HUES64 (cell line): ENCODE measurements around the gene STXBP1.

Experiments
- H3K27ac ChIP-seq: 2 replicates; pipeline ENCODE4 v1.7.0; 2013; ENCODE audit warnings: low read depth, low read length, inconsistent platforms
- H3K27me3 ChIP-seq: 2 replicates; pipeline ENCODE4 v1.6.1; 2013; ENCODE audit warnings: mild to moderate bottlenecking, low read length; ENCODE audit not compliant: insufficient read depth
- H3K36me3 ChIP-seq: 2 replicates; pipeline ENCODE4 v1.6.1; 2013; ENCODE audit warnings: mild to moderate bottlenecking, low read length; ENCODE audit not compliant: insufficient read depth
- H3K4me1 ChIP-seq: 2 replicates; pipeline ENCODE4 v1.6.1; 2013; ENCODE audit warnings: mild to moderate bottlenecking, low read length, moderate library complexity; ENCODE audit not compliant: insufficient read depth
- H3K4me3 ChIP-seq: 2 replicates; pipeline ENCODE4 v1.5.1; 2013; ENCODE audit warnings: mild to moderate bottlenecking, low read length, moderate library complexity
- H3K9ac ChIP-seq: 2 replicates; pipeline ENCODE4 v1.6.1; 2013; ENCODE audit warnings: mild to moderate bottlenecking, low read depth, low read length
- H3K9me3 ChIP-seq: 2 replicates; pipeline ENCODE4 v1.6.1; 2013; ENCODE audit warnings: low read depth, low read length; ENCODE audit not compliant: insufficient read depth
- WGBS: fragments of 150-250, 120-280 bp; methylation state at CpG from one replicate; pipeline ENCODE4 v1.1.7; 2013; ENCODE audit warnings: missing lambda C conversion rate; 5-methylcytosine and 5-hydroxymethylcytosine counted together

STXBP1 gene

GRCh38 chr9:127683723-127684122, 71.6 kb downstream of the STXBP1 start:
- H3K9ac ChIP-seq, result no peak overlapping the region
- H3K4me1 ChIP-seq, result no peaks in the 10 kb centered on the region
- H3K27me3 ChIP-seq, result no peaks in the 10 kb centered on the region
- no peaks in the 10 kb centered on the region for H3K9me3 ChIP-seq
- 92% methylated on average over 5 of the region's 5 CpGs for WGBS
- H3K4me3 ChIP-seq, result no peak overlapping the region
- H3K27ac ChIP-seq, result no peak overlapping the region
- peaks cover 46% of the 10 kb centered on the region for H3K36me3 ChIP-seq

GRCh38 chr9:127684576-127684975, 72.5 kb downstream of the STXBP1 start:
- Histone ChIP-seq H3K4me1 (no peaks in the 10 kb centered on the region), H3K4me3 (no peak overlapping the region), H3K27ac (no peak overlapping the region), H3K27me3 (no peaks in the 10 kb centered on the region), H3K36me3 (peaks cover 51% of the 10 kb centered on the region), H3K9ac (no peak overlapping the region), H3K9me3 (no peaks in the 10 kb centered on the region)
- 85% methylated on average over 4 of the region's 4 CpGs for WGBS

- H3K9me3 ChIP-seq, result no peaks in the 10 kb centered on the region
- H3K4me1 ChIP-seq, result no peaks in the 10 kb centered on the region
- H3K36me3 ChIP-seq, result peaks cover 39% of the 10 kb centered on the region
- H3K9ac ChIP-seq, result no peak overlapping the region
- H3K4me3 ChIP-seq, result no peak overlapping the region
- no peaks in the 10 kb centered on the region for H3K27me3 ChIP-seq
- H3K27ac ChIP-seq, result no peak overlapping the region
- 93% methylated on average over 6 of the region's 6 CpGs for WGBS
Observed at GRCh38 chr9:127686461-127687393, 74.7 kb downstream of the STXBP1 start.

- Histone ChIP-seq H3K9ac (no peak overlapping the region), H3K36me3 (peaks cover 17% of the 10 kb centered on the region), H3K4me1 (no peaks in the 10 kb centered on the region), H3K4me3 (no peak overlapping the region), H3K9me3 (no peaks in the 10 kb centered on the region), H3K27ac (no peak overlapping the region), H3K27me3 (no peaks in the 10 kb centered on the region)
- WGBS, result 92% methylated on average over 13 of the region's 13 CpGs
Observed at GRCh38 chr9:127689329-127690000, 77.4 kb downstream of the STXBP1 start.

GRCh38 chr9:127690735-127691134, 78.7 kb downstream of the STXBP1 start:
- WGBS, result 94% methylated on average over 10 of the region's 10 CpGs

GRCh38 chr9:127692071-127692470, 80.0 kb downstream of the STXBP1 start:
- H3K9me3 ChIP-seq, result no peaks in the 10 kb centered on the region
- no peaks in the 10 kb centered on the region for H3K27me3 ChIP-seq
- H3K4me3 ChIP-seq, result no peak overlapping the region
- H3K4me1 ChIP-seq, result no peaks in the 10 kb centered on the region
- H3K9ac ChIP-seq, result no peak overlapping the region
- H3K27ac ChIP-seq, result no peak overlapping the region
- 93% methylated on average over 20 of the region's 20 CpGs for WGBS
- H3K36me3 ChIP-seq, result peaks cover 17% of the 10 kb centered on the region

More at GRCh38 chr9:127690735-127691134, 78.7 kb downstream of the STXBP1 start:
- H3K27ac ChIP-seq, result no peak overlapping the region
- no peaks in the 10 kb centered on the region for H3K9me3 ChIP-seq
- peaks cover 17% of the 10 kb centered on the region for H3K36me3 ChIP-seq
- H3K9ac ChIP-seq, result no peak overlapping the region
- H3K4me3 ChIP-seq, result no peak overlapping the region
- H3K27me3 ChIP-seq, result no peaks in the 10 kb centered on the region
- no peaks in the 10 kb centered on the region for H3K4me1 ChIP-seq

GRCh38 chr9:127693143-127693542, 81.1 kb downstream of the STXBP1 start:
- 93% methylated on average over 10 of the region's 10 CpGs for WGBS
- no peak overlapping the region for H3K4me3 ChIP-seq
- H3K27ac ChIP-seq, result no peak overlapping the region
- no peaks in the 10 kb centered on the region for H3K9me3 ChIP-seq
- H3K27me3 ChIP-seq, result no peaks in the 10 kb centered on the region
- H3K9ac ChIP-seq, result no peak overlapping the region
- H3K36me3 ChIP-seq, result peaks cover 14% of the 10 kb centered on the region
- no peaks in the 10 kb centered on the region for H3K4me1 ChIP-seq

- Histone ChIP-seq H3K36me3 (peaks cover 13% of the 10 kb centered on the region), H3K9me3 (no peaks in the 10 kb centered on the region), H3K9ac (no peak overlapping the region), H3K27ac (no peak overlapping the region), H3K27me3 (no peaks in the 10 kb centered on the region), H3K4me3 (no peak overlapping the region), H3K4me1 (no peaks in the 10 kb centered on the region)
- 95% methylated on average over 4 of the region's 4 CpGs for WGBS
Observed at GRCh38 chr9:127693697-127694096, 81.6 kb downstream of the STXBP1 start.

- H3K4me3 ChIP-seq, result no peak overlapping the region
- WGBS, result 88% methylated on average over 9 of the region's 9 CpGs
Observed at GRCh38 chr9:127694890-127695720, 83.0 kb downstream of the STXBP1 start.

GRCh38 chr9:127697575-127697974, 85.5 kb downstream of the STXBP1 start:
- WGBS, result 88% methylated on average over 5 of the region's 5 CpGs
- H3K9me3 ChIP-seq, result no peaks in the 10 kb centered on the region
- no peak overlapping the region for H3K9ac ChIP-seq
- H3K27ac ChIP-seq, result no peak overlapping the region
- H3K27me3 ChIP-seq, result no peaks in the 10 kb centered on the region
- H3K36me3 ChIP-seq, result no peaks in the 10 kb centered on the region
- H3K4me1 ChIP-seq, result no peaks in the 10 kb centered on the region
- no peak overlapping the region for H3K4me3 ChIP-seq

More at GRCh38 chr9:127694890-127695720, 83.0 kb downstream of the STXBP1 start:
- peaks cover under 1% of the 10 kb centered on the region; the same call in 1 of the 2 replicates for H3K36me3 ChIP-seq
- H3K4me1 ChIP-seq, result no peaks in the 10 kb centered on the region
- H3K27ac ChIP-seq, result no peak overlapping the region
- no peaks in the 10 kb centered on the region for H3K9me3 ChIP-seq
- no peak overlapping the region for H3K9ac ChIP-seq
- no peaks in the 10 kb centered on the region for H3K27me3 ChIP-seq
